Measurements from ENCODE around the gene GPBP1L1. TPM values are rescaled to one million over a fixed set of nuclear protein-coding genes. Genes with fewer than 3 reads are reported as not detected.

GPBP1L1 gene
- polyA plus RNA-seq, 6 donors from 2014 or later = 83.6 to 106 (median 92.0) TPM

DNA sequence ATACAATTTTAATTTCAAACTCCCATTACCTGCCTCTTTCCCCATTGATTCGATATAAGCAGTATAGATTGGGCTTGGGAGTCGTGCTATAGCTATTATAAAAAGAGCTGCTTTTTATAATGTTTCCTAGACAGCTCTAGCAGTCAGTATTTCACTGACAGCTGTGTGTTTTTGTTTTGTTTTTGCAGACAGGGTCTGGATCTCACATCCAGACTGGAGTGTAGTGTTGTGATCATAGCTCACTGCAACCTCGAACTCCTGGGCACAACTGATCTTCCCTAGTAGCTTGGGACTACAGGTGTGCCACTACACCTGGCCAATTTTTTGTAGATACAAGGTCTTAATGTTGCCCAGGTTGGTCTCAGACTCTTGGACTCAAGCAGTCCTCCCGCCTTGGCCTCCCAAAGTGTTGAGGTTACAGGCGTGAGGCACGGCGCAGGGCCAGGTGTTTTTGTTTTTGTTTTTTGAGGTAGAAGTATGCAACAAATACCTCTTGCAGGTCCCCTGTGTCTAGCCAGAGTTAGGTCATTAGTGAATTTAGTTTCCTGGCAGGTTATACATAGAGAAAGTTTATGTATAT, 100.7 kb downstream of the GPBP1L1 start:
- Mint-ChIP-seq H3K4me3 (peak overlapping the region; percentile 96 to 100 (median 100)), H3K36me3 (peaks cover 0 to 9% of the 10 kb centered on the region in 2 donors), H3K27ac (peak overlapping the region in 5 of 6 donors; percentile 78 to 97 (median 97)), H3K4me1 (peaks cover 27 to 64% (median 44%) of the 10 kb centered on the region in 3 donors), H3K27me3 (no peaks in the 10 kb centered on the region), H3K9me3 (peaks cover 0 to 5% (median 2%) of the 10 kb centered on the region in 7 donors)
- DNase-seq = no peak
- no peak for ATAC-seq (ENCODE audit: low read depth in 2 of 2)

DNA sequence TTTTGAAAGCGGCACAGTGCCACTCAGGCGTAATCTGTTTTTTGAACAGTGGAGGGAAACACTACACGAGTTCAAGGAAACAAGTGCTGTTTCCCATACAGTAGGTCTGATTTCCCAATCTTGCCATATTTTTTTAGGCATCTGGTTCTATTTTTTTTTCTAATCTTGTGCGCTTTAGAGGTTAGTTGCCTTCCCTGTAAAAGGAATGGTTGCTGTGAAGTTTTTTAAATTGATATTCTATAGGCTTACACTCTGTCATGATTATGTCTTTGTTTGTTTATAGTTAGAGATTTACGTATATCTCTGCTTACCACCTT, 101.3 kb downstream of the GPBP1L1 start:
- Mint-ChIP-seq H3K36me3 (peaks cover 0 to 9% of the 10 kb centered on the region in 2 donors), H3K27ac (peak overlapping the region; percentile 97 to 100 (median 97)), H3K4me1 (peaks cover 27 to 64% (median 44%) of the 10 kb centered on the region in 3 donors), H3K4me3 (peak overlapping the region; percentile 96 to 100 (median 100)), H3K9me3 (peaks cover 0 to 5% (median 2%) of the 10 kb centered on the region in 7 donors), H3K27me3 (no peaks in the 10 kb centered on the region)
- DNase-seq (no peak), ATAC-seq (ENCODE audit: low read depth in 2 of 2) (no peak)

DNA sequence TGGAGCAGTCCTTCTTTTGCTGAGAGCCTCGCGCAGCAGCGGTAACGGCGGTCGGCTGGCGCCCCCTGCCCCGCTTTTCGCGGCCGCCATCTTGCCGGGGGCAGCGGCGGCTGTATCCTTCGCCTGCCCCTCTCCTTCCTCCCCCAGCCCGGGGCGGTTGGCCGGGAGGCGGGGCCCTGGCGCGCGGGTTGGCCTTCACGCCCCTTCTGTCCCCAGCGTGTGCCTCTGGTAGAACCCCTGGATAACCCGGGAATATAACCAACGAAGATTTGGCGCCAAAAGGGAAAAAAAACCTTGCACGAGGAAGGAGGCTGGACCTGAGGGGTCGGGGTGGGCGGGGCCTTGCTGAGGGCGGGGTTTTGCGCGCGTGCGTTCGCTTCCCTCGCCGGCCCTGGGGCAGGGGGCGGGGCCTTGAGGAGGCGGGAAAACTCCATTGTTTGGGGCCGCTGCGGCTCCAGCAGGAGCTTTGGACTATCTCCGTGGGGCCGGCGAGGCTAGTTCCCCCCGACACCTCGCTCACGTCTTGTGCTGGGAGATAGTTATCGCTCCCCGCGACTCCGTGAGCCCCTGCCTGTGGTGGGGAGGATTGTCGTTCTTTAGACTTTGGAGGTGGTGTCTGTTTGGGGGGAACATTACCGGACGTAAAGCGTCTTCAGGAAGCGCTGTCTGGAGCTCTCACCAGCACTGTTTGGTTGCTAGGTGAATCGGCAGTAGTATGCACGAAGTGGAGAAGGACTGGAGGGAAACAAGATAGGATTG, 101.8 kb downstream of the GPBP1L1 start:
- Mint-ChIP-seq H3K27me3 (no peaks in the 10 kb centered on the region), H3K36me3 (peaks cover 0 to 9% of the 10 kb centered on the region in 2 donors), H3K4me3 (peak overlapping the region; percentile 96 to 100 (median 100)), H3K4me1 (peaks cover 27 to 61% (median 44%) of the 10 kb centered on the region in 3 donors), H3K9me3 (peaks cover 0 to 5% (median 2%) of the 10 kb centered on the region in 7 donors), H3K27ac (peak overlapping the region; percentile 97 to 100 (median 98))
- DNase-seq (peak; percentile 83), ATAC-seq (ENCODE audit: low read depth in 2 of 2) (peak; percentile 34 to 38)

DNA sequence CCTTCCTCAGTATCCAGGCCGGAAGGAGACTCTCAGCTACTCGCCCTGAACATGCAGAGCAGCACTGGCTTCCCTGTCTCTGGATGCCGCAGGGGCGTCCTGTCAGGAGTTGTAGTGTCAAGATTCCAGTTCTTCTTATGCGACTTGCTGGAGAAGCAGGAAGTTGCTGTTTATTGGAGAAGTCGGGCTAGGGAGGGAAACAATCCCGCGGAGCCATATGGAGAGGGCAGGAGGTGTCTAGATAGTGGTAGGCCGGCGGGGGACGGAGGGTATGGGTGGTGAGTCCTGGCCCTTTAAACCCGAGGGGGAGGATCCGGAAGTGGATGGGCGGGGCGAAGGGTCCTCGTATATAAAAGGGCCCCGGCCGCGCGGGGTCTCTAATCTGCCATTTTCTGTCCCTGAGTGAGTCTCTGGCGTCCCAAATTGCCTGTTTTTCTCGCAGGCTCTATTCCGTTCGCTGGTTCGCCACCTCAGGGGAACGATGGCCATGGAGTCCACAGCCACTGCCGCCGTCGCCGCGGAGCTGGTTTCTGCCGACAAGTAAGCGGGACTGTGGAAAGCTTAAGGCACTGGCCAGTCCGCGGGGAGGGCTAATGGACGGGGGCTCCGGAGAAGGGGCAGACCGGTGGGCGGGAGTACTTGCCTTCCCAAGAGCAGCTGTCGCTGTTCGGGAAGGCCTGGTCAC, 102.5 kb downstream of the GPBP1L1 start, which contains the start of gene NASP:
NASP (plus strand) TSS at position 376 of the 685 bp plus-strand sequence; CDS start at position 482, 106 bp downstream.
- H3K27ac Mint-ChIP-seq = peak within 1 kb of the TSS; percentile 97 to 100 (median 98)
- peaks cover 0 to 9% of the 10 kb centered on the region in 2 donors for H3K36me3 Mint-ChIP-seq
- peak; percentile 96 for DNase-seq
- H3K9me3 Mint-ChIP-seq = peaks cover 0 to 5% (median 2%) of the 10 kb centered on the region in 7 donors
- peak; percentile 58 to 63 for ATAC-seq (ENCODE audit: low read depth in 2 of 2)
- H3K27me3 Mint-ChIP-seq = no peaks in the 10 kb centered on the region
- peaks cover 27 to 56% (median 44%) of the 10 kb centered on the region in 3 donors for H3K4me1 Mint-ChIP-seq
- H3K4me3 Mint-ChIP-seq = peak within 1 kb of the TSS; percentile 96 to 100 (median 100)

DNA sequence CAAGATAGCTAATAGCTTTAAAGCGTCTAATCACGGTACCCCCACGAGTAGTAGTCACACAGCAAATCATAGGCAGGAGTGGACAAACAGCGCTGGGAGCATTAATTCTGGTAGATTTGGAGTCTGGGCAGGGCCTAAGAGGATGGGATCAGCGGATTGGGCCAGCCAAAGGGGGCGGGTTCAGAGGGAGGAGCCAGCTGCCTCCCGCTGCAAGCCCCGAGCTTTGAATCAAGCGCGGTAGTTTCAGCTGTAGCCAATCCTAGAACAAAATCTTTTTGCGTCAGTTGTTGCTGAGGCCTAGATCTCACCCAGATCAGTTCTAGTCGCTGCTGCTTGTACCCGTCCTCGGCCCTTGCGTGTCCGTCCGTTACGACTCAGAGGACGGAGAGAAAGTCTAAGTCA, 103.1 kb downstream of the GPBP1L1 start:
- H3K4me1 Mint-ChIP-seq = peaks cover 27 to 52% (median 44%) of the 10 kb centered on the region in 3 donors
- peaks cover 0 to 5% (median 2%) of the 10 kb centered on the region in 7 donors for H3K9me3 Mint-ChIP-seq

More for the DNA sequence above, 103.1 kb downstream of the GPBP1L1 start:
- Mint-ChIP-seq H3K27ac (peak overlapping the region; percentile 97 to 100 (median 98)), H3K27me3 (no peaks in the 10 kb centered on the region), H3K36me3 (peaks cover 0 to 9% of the 10 kb centered on the region in 2 donors), H3K4me3 (peak overlapping the region; percentile 96 to 100 (median 100))
- ATAC-seq (ENCODE audit: low read depth in 2 of 2) = peak; percentile 74 to 75
- peak; percentile 92 for DNase-seq

Other genes starting within 250 kb of the GPBP1L1 start
- gene TESK2, start 195.4 kb downstream of the GPBP1L1 start, polyA plus RNA-seq (ENCODE audit: low read depth in 6 of 6) = 10 to 100 TPM in 5 of 6 donors, 1 to 10 TPM in 1; 9.0 to 20.1 (median 12.9) TPM
- gene CCDC163, start 186.5 kb downstream of the GPBP1L1 start, polyA plus RNA-seq (ENCODE audit: low read depth in 6 of 6) = 1 to 10 TPM; 1.6 to 6.8 (median 5.1) TPM
- gene MMACHC, start 186.2 kb downstream of the GPBP1L1 start, polyA plus RNA-seq (ENCODE audit: low read depth in 6 of 6) = 1 to 10 TPM in 1 of 6 donors, under 1 TPM in 4, not detected in 1; 0.20 to 1.5 (median 0.41) TPM
- 100 to 1,000 TPM; 171 to 239 (median 203) TPM for gene PRDX1, start 164.6 kb downstream of the GPBP1L1 start, polyA plus RNA-seq (ENCODE audit: low read depth in 6 of 6)
- 100 to 1,000 TPM; 123 to 249 (median 130) TPM for gene AKR1A1, start 135.7 kb downstream of the GPBP1L1 start, polyA plus RNA-seq (ENCODE audit: low read depth in 6 of 6)
- 100 to 1,000 TPM in 4 of 6 donors, 10 to 100 TPM in 2; 90.5 to 140 (median 114) TPM for gene NASP, start 102.5 kb downstream of the GPBP1L1 start, polyA plus RNA-seq (ENCODE audit: low read depth in 6 of 6)
- under 1 TPM in 3 of 6 donors, not detected in 3; 0.08 to 0.57 (median 0.11) TPM for gene CCDC17, start 62.5 kb downstream of the GPBP1L1 start, polyA plus RNA-seq (ENCODE audit: low read depth in 6 of 6)
- gene TMEM69, start 1.6 kb upstream of the GPBP1L1 start, polyA plus RNA-seq (ENCODE audit: low read depth in 6 of 6) = 10 to 100 TPM; 44.3 to 72.7 (median 60.5) TPM
- 10 to 100 TPM in 4 of 6 donors, 1 to 10 TPM in 2; 8.6 to 16.9 (median 11.0) TPM for gene IPP, start 64.1 kb upstream of the GPBP1L1 start, polyA plus RNA-seq (ENCODE audit: low read depth in 6 of 6)
- 1 to 10 TPM in 4 of 6 donors, under 1 TPM in 1, not detected in 1; 0.86 to 5.1 (median 3.2) TPM for gene MAST2, start 117.1 kb upstream of the GPBP1L1 start, polyA plus RNA-seq (ENCODE audit: low read depth in 6 of 6)

Measured in naive B cell (primary cell).